H1 (cell line): ENCODE measurements around the gene MYG1. TPM values are rescaled to one million over a fixed set of nuclear protein-coding genes. Genes with fewer than 3 reads are reported as not detected.

Experiments used
- CTCF ChIA-PET: fragments of 300-600 bp; sonication (Branson Sonifier 250); formaldehyde crosslinking; loops from one replicate; lab custom pipeline; 2021; ENCODE audit not compliant: partially characterized antibody; lab: Charles Lee
- POLR2A ChIA-PET: fragments of 300-600 bp; sonication (Branson Sonifier 250); formaldehyde crosslinking; loops from one replicate; lab custom pipeline; 2021; ENCODE audit warnings: inconsistent platforms; ENCODE audit not compliant: partially characterized antibody; lab: Charles Lee
- DNase-seq, 2 experiments: peaks; one replicate each; pipeline versions ENCODE4 v3.0.0 to v3.0.0-alpha.2; 2010 to 2022; ENCODE audit warnings: low spot score in 2 of 2, low read depth in 1 of 2, mixed read lengths in 1 of 2
- FAIRE-seq: peaks from 2 replicates; lab custom pipeline; 2011; peaks lifted over from hg19 to GRCh38; lab: Jason Lieb, UNC
- H2AFZ ChIP-seq: 2 replicates; pipeline ENCODE4 v1.8.1; 2012; ENCODE audit warnings: low read length, inconsistent platforms
- H2AK5ac ChIP-seq: 2 replicates; pipeline ENCODE4 v1.6.1; 2013; ENCODE audit warnings: low read depth, low read length
- H2BK120ac ChIP-seq: replicated peaks from 2 replicates; pipeline ENCODE3; 2013; ENCODE audit warnings: low read depth, low read length, inconsistent platforms
- H2BK12ac ChIP-seq: 2 replicates; pipeline ENCODE4 v1.6.1; 2013; ENCODE audit warnings: low read depth, low read length
- H2BK15ac ChIP-seq: 2 replicates; pipeline ENCODE4 v1.6.1; 2013; ENCODE audit warnings: low read length
- H2BK20ac ChIP-seq: 2 replicates; pipeline ENCODE4 v1.6.1; 2013; ENCODE audit warnings: low read length
- H2BK5ac ChIP-seq: 2 replicates; pipeline ENCODE4 v1.6.1; 2013; ENCODE audit warnings: low read depth, low read length
- H3K14ac ChIP-seq: 2 replicates; pipeline ENCODE4 v1.6.1; 2013; ENCODE audit warnings: inconsistent platforms; ENCODE audit not compliant: insufficient read length
- H3K18ac ChIP-seq: 2 replicates; pipeline ENCODE4 v1.6.1; 2013; ENCODE audit warnings: low read length; ENCODE audit errors: extremely low read depth
- H3K23ac ChIP-seq: 2 replicates; pipeline ENCODE4 v1.6.1; 2013; ENCODE audit warnings: inconsistent platforms; ENCODE audit not compliant: insufficient read length
- H3K23me2 ChIP-seq: 2 replicates; pipeline ENCODE4 v1.6.1; 2013; ENCODE audit warnings: low read depth, low read length
- H3K27ac ChIP-seq: 2 replicates; pipeline ENCODE4 v1.6.1; 2011; ENCODE audit warnings: low read depth, low read length, inconsistent platforms
- H3K27me3 ChIP-seq, 4 experiments: replicated peaks in 1 of 4; 1 replicate in 1 of 4; 2 replicates in 3 of 4; pipeline versions ENCODE4 v1.6.1 to v1.8.1; 2011 to 2013; ENCODE audit warnings: low read length in 3 of 4, mild to moderate bottlenecking in 3 of 4, inconsistent platforms in 2 of 4, mixed read lengths in 2 of 4, moderate library complexity in 1 of 4; ENCODE audit not compliant: control insufficient read depth in 3 of 4, insufficient read depth in 3 of 4; ENCODE audit errors: extremely low read depth in 1 of 4
- H3K36me3 ChIP-seq, 4 experiments: 2 replicates each; pipeline versions ENCODE4 v1.6.1 to v1.8.1; 2011 to 2013; ENCODE audit warnings: mild to moderate bottlenecking in 4 of 4, low read length in 3 of 4, moderate library complexity in 2 of 4, control low read depth in 1 of 4, inconsistent platforms in 1 of 4; ENCODE audit not compliant: insufficient read depth in 4 of 4, control insufficient read depth in 2 of 4
- H3K4ac ChIP-seq: replicated peaks from 2 replicates; pipeline ENCODE3; 2013; ENCODE audit warnings: low read length, low read depth, mixed read lengths, inconsistent platforms; ENCODE audit not compliant: insufficient read length
- H3K4me1 ChIP-seq, 4 experiments: replicated peaks in 1 of 4; 1 replicate in 1 of 4; 2 replicates in 3 of 4; pipeline versions ENCODE4 v1.6.1 to v1.8.1; 2011 to 2013; ENCODE audit warnings: low read length in 3 of 4, inconsistent platforms in 2 of 4, mixed read lengths in 1 of 4; ENCODE audit not compliant: insufficient read depth in 4 of 4, control insufficient read depth in 3 of 4
- H3K4me2 ChIP-seq, 2 experiments: 2 replicates each; pipeline versions ENCODE4 v1.6.1 to v1.8.1; 2011 to 2013; ENCODE audit warnings: low read depth in 2 of 2, low read length in 2 of 2, control low read depth in 1 of 2, inconsistent platforms in 1 of 2, mild to moderate bottlenecking in 1 of 2; ENCODE audit not compliant: insufficient read depth in 1 of 2
- H3K4me3 ChIP-seq, 4 experiments: fragments of 200-600, 300-600 bp in 1 of 4; sonication (generic), shearing (Covaris generic), sonication (Bioruptor Twin) in 1 of 4; 2 replicates each; pipeline versions ENCODE4 v1.5.1 to v1.8.1; 2011 to 2016; ENCODE audit warnings: low read length in 4 of 4, low read depth in 3 of 4, control low read depth in 2 of 4, inconsistent platforms in 2 of 4, mild to moderate bottlenecking in 2 of 4, mixed read lengths in 1 of 4, moderate library complexity in 1 of 4; ENCODE audit not compliant: insufficient read depth in 2 of 4; ENCODE audit errors: extremely low read depth in 1 of 4
- H3K56ac ChIP-seq: replicated peaks from 2 replicates; pipeline ENCODE3; 2013; ENCODE audit warnings: low read depth, mild to moderate bottlenecking, mixed read lengths, low read length, inconsistent platforms; ENCODE audit not compliant: insufficient read length
- H3K79me1 ChIP-seq: 2 replicates; pipeline ENCODE4 v1.6.1; 2013; ENCODE audit warnings: low read depth, low read length, control low read depth
- H3K79me2 ChIP-seq, 2 experiments: 2 replicates each; pipeline versions ENCODE4 v1.6.1 to v1.8.1; 2012 to 2013; ENCODE audit warnings: low read length in 2 of 2, mild to moderate bottlenecking in 2 of 2, inconsistent platforms in 1 of 2; ENCODE audit not compliant: insufficient read depth in 2 of 2, control insufficient read depth in 1 of 2
- H3K9ac ChIP-seq, 4 experiments: replicated peaks in 1 of 4; 1 replicate in 1 of 4; 2 replicates in 3 of 4; pipeline versions ENCODE4 v1.6.1 to v1.8.1; 2011 to 2013; ENCODE audit warnings: low read depth in 3 of 4, low read length in 3 of 4, control low read depth in 2 of 4, mild to moderate bottlenecking in 2 of 4, moderate library complexity in 2 of 4, inconsistent platforms in 1 of 4; ENCODE audit errors: extremely low read depth in 1 of 4
- H3K9me3 ChIP-seq, 2 experiments: 2 replicates each; pipeline versions ENCODE4 v1.6.1 to v1.8.1; 2012 to 2013; ENCODE audit warnings: mild to moderate bottlenecking in 2 of 2, moderate library complexity in 2 of 2, control low read depth in 1 of 2, inconsistent platforms in 1 of 2, low read depth in 1 of 2, low read length in 1 of 2, mixed read lengths in 1 of 2; ENCODE audit not compliant: insufficient read depth in 2 of 2
- H4K20me1 ChIP-seq, 2 experiments: replicated peaks in 1 of 2; 2 replicates each; pipeline versions ENCODE3 to v1.8.1; 2011 to 2013; ENCODE audit warnings: inconsistent platforms in 2 of 2, low read length in 2 of 2, mild to moderate bottlenecking in 1 of 2; ENCODE audit not compliant: insufficient read depth in 2 of 2, control insufficient read depth in 1 of 2
- H4K5ac ChIP-seq: 2 replicates; pipeline ENCODE4 v1.6.1; 2013; ENCODE audit warnings: low read length, low read depth, mixed read lengths, inconsistent platforms; ENCODE audit not compliant: insufficient read length
- H4K8ac ChIP-seq: 2 replicates; pipeline ENCODE4 v1.8.0; 2013; ENCODE audit warnings: mild to moderate bottlenecking, moderate library complexity, low read length, inconsistent platforms; ENCODE audit not compliant: insufficient read depth; ENCODE audit errors: extremely low read depth
- H4K91ac ChIP-seq: replicated peaks from 2 replicates; pipeline ENCODE3; 2013; ENCODE audit warnings: low read length, mixed read lengths, inconsistent platforms; ENCODE audit not compliant: insufficient read length
- ASH2L ChIP-seq: fragments of 200-600, 300-600 bp; sonication (generic); IDR thresholded peaks from one replicate; pipeline ENCODE4 v1.7.1; 2017; ENCODE audit warnings: low read length
- CREB1 ChIP-seq: IDR thresholded peaks from 2 replicates; pipeline ENCODE4 v1.6.1; 2012; ENCODE audit warnings: inconsistent platforms
- HDAC2 ChIP-seq, 2 experiments: fragments of 300-600 bp in 1 of 2; sonication (generic) in 1 of 2; IDR thresholded peaks; 2 replicates each; pipeline ENCODE4 v1.6.1; 2011 to 2012; ENCODE audit warnings: low read depth in 2 of 2, low read length in 2 of 2, mild to moderate bottlenecking in 2 of 2, moderate library complexity in 2 of 2, borderline replicate concordance in 1 of 2, inconsistent platforms in 1 of 2
- JUND ChIP-seq: IDR thresholded peaks from 2 replicates; pipeline ENCODE4 v1.6.1; 2011; ENCODE audit warnings: mild to moderate bottlenecking, improper control_type of control experiment, low read length
- MAFK ChIP-seq: IDR thresholded peaks from 2 replicates; pipeline ENCODE4 v1.6.1; 2012; ENCODE audit warnings: low read depth, mild to moderate bottlenecking, improper control_type of control experiment, low read length
- NRF1 ChIP-seq: IDR thresholded peaks from 2 replicates; pipeline ENCODE4 v1.6.1; 2011; ENCODE audit warnings: mild to moderate bottlenecking, low read depth, low read length, improper control_type of control experiment
- SAP30 ChIP-seq: fragments of 300-600 bp; sonication (generic); IDR thresholded peaks from 2 replicates; pipeline ENCODE4 v1.7.1; 2012; ENCODE audit warnings: low read length, moderate library complexity, mild to moderate bottlenecking, inconsistent platforms; ENCODE audit not compliant: insufficient read depth, insufficient replicate concordance
- SP2 ChIP-seq: IDR thresholded peaks from 2 replicates; pipeline ENCODE4 v1.6.1; 2012; ENCODE audit warnings: mild to moderate bottlenecking, low read length, inconsistent platforms
- WGBS, 2 experiments: shearing (Covaris generic) in 1 of 2; methylation state at CpG; one replicate each; pipeline versions ENCODE4 v1.1.6 to v1.1.7; 2013 to 2015; ENCODE audit warnings: low lambda C conversion rate in 2 of 2, mixed read lengths in 2 of 2, inconsistent platforms in 1 of 2, low coverage in 1 of 2, missing lambda C conversion rate in 1 of 2; ENCODE audit not compliant: insufficient replicate concordance in 2 of 2, insufficient coverage in 1 of 2, insufficient read length in 1 of 2; ENCODE audit errors: extremely low coverage in 1 of 2, missing lambda C conversion rate in 1 of 2; 5-methylcytosine and 5-hydroxymethylcytosine counted together
- polyA plus RNA-seq, 7 experiments: library from polyadenylated mRNA; depleted of rRNA in 3 of 7; stranded (reverse) in 5 of 7; unstranded in 2 of 7; fragments of >200 nt in 5 of 7; fragments of 200-250 nt in 2 of 7; gene quantifications; 1 replicate in 5 of 7; 2 replicates in 1 of 7; 4 replicates in 1 of 7; pipeline versions ENCODE4 v1.2.1 to v1.2.3, GENCODE V29; 2011 to 2013; ENCODE audit warnings: missing spikeins in 2 of 7, mixed read lengths in 2 of 7
- total RNA-seq: library from RNA; stranded (reverse); fragmentation: NEBNext Ultra II Directional; extraction: Animal tissue kit (Norgen Biotek cat#: 25700); gene quantifications from 2 replicates; pipeline ENCODE4 v1.2.1, GENCODE V29; 2021
- TF ChIP-seq, protein P1 (sequence below): IDR thresholded peaks from 2 replicates; pipeline ENCODE4 v1.6.1; 2012; ENCODE audit warnings: inconsistent platforms

Gene MYG1
- total and polyA plus RNA-seq, 2 of the 8 experiments (the other 6 are each of a cell fraction or from before 2014, with no cell fraction given) = 83.3 to 104 TPM

DNA sequence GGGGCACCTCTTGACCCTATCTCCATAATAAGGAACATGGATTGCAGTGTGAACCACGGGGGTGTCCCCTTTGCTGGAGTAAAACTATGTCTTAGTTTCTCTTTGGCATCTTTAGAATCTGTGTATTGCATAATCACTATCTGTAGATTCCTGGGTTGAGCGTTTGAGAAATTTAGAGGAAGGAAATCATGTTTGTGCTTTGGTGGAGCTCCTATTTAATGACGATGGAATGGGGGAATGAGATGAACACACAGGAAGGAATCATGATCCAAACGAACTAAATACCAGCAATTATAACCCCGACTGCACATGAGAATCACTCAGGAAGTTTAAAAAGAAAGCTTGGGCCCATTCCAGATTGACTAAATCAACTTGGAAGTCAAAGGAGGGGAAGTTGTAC, 1.3 kb upstream of the MYG1 start:
- 89% methylated on average over 5 of the region's 5 CpGs; no CpG with 5 or more reads in 1 of the 2 experiments for WGBS, 2 experiments
- H3K9me3 ChIP-seq = no peaks in the 10 kb centered on the region
- H4K5ac ChIP-seq = no peak overlapping the region
- no peak overlapping the region for H2BK15ac ChIP-seq
- H3K79me2 ChIP-seq = peaks cover 5 to 28% of the 10 kb centered on the region in 2 experiments; a peak in 3 of 4 replicates
- no peak overlapping the region for H3K4me2 ChIP-seq
- H3K27me3 ChIP-seq = no peaks in the 10 kb centered on the region
- no peak overlapping the region for H3K23ac ChIP-seq
- ChIA-PET POLR2A (interaction anchor here (0.6 to 3.3 kb wide), 8 partner anchors 12 to 101 kb away, joined by 3 to 23 read pairs (median 5); partner anchors contain the start of genes AAAS and ESPL1), CTCF (interaction anchor here (0.8 to 28.3 kb wide), 7 partner anchors 10 to 101 kb away, joined by 3 to 573 read pairs (median 14); partner anchors contain the start of genes AAAS and ITGB7)
- TF ChIP-seq SP2 = no peak
- no peak for TF ChIP-seq NRF1
- TF ChIP-seq MAFK = no peak
- TF ChIP-seq, protein P1, sequence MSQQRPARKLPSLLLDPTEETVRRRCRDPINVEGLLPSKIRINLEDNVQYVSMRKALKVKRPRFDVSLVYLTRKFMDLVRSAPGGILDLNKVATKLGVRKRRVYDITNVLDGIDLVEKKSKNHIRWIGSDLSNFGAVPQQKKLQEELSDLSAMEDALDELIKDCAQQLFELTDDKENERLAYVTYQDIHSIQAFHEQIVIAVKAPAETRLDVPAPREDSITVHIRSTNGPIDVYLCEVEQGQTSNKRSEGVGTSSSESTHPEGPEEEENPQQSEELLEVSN = no peak
- TF ChIP-seq JUND = no peak
- TF ChIP-seq ASH2L = no peak
- TF ChIP-seq HDAC2 (IDR thresholded peaks at IDR 0.05; ENCODE audit: borderline replicate concordance in 1 of 2, low read depth in 2 of 2, low read length in 2 of 2) = no peak
- no peak for TF ChIP-seq CREB1
- TF ChIP-seq SAP30 = no peak
- H4K91ac ChIP-seq = no peak overlapping the region
- H2AK5ac ChIP-seq = no peak overlapping the region
- no peak for DNase-seq
- no peak overlapping the region for H3K14ac ChIP-seq
- peaks cover 12% of the 10 kb centered on the region for H3K23me2 ChIP-seq
- no peak overlapping the region for H2BK12ac ChIP-seq
- H3K4me3 ChIP-seq = no peak overlapping the region
- H3K79me1 ChIP-seq = peaks cover 6% of the 10 kb centered on the region
- H3K27ac ChIP-seq = no peak overlapping the region
- peaks cover 0 to 5% (median 3%) of the 10 kb centered on the region in 4 experiments; a peak in 5 of 7 replicates for H3K4me1 ChIP-seq
- no peak overlapping the region for H3K18ac ChIP-seq
- no peak overlapping the region for H2AFZ ChIP-seq
- no peak overlapping the region for H3K9ac ChIP-seq
- no peak overlapping the region for H2BK5ac ChIP-seq
- H2BK20ac ChIP-seq = no peak overlapping the region
- H4K8ac ChIP-seq = no peak overlapping the region
- no peak for FAIRE-seq
- no peak overlapping the region for H3K4ac ChIP-seq
- H4K20me1 ChIP-seq = peaks cover 0 to 2% of the 10 kb centered on the region in 2 experiments
- H3K36me3 ChIP-seq = peaks cover 4 to 25% (median 12%) of the 10 kb centered on the region in 4 experiments; a peak in 6 of 8 replicates
- no peak overlapping the region for H3K56ac ChIP-seq
- no peak overlapping the region for H2BK120ac ChIP-seq
